Amniotic epithelial cell (primary cell): Measurements from ENCODE around the gene MSI2.

Source experiments
- DNase-seq: peaks from one replicate; pipeline ENCODE4 v3.0.0-alpha.2; 2010; ENCODE audit warnings: low read depth

Gene MSI2

DNA sequence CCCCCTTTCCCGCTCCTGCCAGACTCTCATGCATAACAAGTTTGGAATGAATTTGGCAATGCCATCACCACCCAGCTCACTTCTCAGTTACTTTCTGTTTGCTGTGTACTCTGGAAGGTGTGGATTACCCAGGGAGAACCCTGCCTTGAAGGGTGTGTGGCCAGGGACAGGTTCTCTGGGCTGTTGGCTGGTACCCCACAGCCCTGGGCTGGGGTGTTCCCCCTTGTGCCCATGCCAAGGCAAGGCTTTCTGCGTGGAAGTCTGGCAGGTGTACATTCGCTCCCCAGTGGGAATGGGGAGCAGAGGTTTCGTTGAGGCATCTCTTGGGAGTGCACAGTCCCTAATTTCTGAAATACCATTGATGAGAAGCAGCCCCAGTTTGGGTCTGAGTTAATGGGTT is 301.1 kb downstream of the MSI2 start:
- no peak for DNase-seq

DNA sequence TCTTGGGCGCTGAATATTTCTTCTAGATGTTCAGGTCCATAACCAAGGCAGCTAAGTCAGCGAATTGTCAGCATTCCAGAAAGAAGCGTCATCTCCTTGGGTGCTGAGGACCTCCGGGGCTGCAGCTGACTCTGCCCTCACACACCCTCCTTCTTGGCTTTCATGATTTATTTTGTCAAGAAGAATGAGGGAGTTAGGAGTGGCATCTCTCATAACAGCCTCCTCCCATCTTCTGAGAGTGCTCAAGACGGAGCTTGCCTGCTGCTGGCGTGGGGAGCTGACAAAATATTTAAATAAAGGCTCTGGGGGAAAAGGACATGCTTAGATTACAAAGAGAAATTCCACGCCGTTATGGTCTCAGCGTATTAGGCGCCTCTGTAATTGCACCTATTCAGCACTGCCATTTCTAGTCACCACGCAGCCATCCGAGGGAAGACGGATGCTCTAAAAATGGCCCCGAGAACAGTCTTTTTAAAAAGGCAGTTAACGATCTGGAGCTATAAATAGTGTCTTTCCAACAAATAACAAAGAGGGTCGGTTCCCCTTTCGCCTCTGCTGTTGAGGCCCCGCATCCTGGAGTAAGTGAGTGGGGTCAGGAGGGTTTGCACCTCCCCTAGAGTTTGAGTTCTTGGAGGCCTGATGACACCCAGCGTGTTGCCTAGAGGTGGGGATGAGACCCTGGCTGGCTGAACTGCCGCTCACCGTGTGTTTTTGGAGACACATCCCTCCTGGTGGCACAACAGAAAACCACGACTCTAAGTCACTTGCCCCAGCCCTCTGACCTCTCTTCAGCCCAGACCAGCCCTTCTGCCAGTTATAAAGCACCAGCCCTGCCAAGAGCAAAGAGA is 301.7 kb downstream of the MSI2 start:
- peak; percentile 89 for DNase-seq

DNA sequence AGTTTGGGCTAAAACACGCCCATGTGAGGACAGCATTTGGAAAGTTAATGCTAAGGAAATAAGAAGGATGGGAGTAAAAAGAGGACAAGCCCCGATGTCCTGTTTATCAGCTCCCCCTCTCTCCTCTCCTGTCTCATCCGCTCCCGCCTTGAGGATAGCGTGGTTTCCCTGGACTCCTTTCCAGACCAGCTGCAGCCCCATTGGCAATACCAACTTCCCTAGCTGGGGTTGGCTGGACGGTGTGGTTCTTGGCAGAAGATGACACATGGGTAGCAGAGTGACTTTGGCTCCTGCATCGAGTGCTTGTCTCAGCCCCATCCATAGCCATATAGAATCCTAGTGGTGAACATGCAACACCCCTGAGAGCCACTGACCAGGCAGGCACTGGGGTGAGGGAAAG is 302.9 kb downstream of the MSI2 start:
- no peak for DNase-seq

DNA sequence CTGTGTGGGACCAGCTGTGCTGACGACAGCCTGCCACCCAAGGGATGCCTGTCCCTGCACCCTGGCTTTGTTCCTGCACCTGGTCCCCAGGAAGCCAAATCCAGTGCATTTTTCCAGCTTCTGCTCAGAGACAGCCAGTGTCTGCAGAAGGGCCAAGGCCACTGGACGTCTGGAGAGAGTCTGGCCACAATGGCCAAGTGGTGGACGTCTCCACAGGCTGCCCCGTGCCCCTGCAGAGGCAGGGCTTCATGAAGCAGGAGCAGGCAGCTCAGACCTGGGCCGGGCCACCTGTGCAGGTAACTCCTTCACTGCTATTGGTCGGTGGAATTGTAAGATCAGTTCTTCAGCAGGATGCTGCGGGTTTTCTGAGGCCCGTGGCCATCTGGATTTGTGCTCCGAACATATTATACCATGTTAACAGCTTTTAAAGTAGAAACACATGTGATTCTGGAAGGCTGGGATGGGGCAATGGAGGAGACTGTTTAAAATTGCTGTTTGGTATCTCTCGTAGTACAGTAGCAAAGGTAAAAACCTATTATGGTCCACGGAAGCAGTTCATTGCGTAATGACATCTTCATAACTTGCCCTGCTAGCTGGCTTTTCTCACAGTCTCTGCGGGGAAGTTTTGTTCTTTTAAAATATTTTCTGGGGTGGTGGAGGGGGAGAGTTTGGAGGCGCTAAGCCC is 303.5 kb downstream of the MSI2 start:
- DNase-seq: peak; percentile 29

DNA sequence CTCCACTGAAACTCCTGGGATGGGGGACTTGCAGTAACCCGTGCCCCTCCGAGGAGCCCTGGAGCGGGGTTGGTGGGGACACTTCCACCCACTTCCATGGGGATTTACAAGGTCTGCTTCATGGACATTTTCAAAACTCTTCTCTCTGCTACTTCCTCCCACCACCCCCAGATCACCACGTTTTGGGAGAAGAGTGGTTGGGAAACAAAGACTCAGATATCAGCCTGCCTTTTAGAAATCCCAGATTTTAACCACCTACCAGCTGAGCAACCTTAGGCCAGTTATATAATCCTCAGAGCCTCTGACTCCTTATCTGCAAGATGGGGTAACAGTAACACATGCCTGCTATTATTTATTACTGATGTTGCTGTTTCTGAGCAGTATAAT is 304.0 kb downstream of the MSI2 start:
- DNase-seq: peak; percentile 23

DNA sequence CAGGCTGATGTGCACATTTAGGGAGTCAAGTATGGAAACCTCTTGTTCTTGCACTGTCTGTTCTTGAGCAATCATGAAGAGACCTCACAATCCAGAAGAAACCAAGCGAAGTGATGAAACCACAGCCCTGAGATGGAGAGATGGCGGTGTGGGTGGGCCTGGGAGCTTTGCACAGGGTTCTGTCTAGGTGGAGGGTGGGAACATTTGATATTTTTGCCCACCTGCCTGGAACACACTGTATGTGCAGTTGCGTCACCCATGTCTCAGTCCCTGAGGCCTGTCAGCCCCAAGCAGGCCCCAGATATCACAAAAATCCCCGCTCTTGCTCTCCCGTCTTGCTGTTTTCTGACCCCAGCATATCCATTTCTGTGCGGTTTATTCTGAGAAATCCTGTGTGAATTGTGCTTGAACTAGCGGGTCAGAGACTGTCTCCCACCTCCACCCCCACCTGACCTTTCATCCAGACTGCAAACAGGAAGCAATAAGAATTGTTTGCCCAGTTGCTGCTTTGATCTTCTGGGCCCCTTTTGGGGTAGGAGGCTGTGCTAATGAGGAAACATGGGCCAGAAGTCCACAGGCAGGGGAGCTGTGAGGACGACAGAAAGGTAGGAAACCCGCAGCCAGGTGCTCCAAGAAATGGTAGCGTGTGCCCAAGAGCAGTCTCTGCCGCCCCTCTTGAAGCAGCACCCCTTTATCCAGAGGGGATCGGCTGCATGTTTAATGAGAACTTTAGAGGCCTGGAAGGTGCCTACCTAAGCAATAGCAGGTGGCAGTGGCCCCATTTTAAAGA is 304.9 kb downstream of the MSI2 start:
- DNase-seq: peak; percentile 78

DNA sequence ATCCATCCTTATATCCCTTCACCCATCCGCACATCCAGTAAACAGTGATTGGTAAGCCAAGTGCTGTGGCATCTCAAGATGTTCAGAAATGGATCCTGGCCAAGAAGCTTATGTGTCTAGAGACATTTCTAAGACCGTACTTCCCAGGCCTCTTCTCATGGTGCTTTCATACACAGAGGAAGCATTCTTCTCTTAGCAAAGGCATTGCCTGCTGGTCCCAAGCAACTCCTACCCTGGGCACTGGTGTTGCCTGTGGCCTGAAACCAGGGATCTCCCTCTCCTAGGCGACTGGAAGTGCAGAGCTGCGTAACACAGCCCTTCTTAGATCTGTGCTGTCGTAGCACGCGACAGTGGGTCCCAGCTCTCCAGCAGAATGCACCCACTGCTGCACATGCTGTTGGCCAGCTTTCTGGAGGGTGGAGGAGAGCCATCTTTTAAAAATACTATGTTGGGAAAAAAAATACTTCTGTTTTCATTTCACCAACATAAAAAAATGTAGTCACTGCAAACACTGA is 305.9 kb downstream of the MSI2 start:
- DNase-seq: no peak

DNA sequence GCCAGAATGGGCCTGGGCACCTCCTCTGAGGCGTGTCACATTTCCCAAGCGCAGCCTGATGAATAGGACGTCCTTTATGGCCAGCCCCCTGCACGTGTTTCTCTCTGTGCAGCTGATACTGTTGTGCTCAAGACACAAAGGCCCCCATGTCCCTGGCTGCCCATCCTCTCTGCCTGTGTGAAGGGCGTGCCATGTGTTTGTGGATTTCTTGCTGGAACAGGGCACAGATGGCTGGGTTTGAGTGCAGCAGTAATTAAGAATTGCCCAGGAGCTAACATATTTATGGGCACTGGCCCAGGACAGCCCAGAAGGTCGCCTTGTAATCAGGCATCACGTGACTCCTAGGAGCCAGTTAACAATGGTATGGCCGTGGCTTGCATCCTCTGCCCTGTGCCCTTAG is 307.6 kb downstream of the MSI2 start:
- DNase-seq: no peak

DNA sequence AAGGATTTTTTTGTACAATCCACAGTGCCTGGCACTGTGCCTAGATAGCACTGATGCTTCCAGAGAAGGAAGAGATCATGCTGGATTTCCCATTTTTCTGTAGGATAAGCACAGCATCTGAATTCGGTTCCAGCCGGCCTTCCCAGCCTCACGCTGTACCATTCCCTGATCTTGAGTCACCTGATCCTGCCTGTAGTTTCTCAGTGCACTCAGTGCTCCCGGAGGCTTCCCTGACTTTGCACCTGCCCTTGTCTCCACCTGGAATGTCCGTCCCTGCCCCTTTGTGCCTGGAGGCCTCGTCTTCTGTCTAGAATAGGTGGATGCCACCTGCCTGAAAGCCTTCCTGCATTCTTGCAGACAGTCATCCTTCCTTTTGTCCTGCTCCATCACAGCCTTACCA is 308.9 kb downstream of the MSI2 start:
- no peak for DNase-seq

DNA sequence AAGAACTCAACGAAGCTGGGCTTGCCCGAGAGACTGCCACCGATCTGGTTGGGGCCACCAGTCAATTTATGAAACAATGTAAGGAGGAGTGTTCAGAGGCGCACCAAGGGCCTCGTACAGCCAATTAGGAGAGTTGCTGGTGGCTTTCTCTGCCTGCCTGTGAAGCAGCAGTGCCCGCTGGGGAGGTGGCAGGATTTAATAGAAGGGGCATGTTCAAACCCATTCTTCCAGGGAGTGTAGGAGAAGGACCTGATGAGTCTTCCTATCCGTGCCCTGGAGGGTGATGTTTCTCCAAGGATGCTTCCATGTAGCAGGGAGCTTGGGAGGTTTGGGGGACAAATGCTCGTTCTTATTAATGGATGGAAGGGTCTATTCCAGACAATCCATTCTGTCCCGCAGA is 310.4 kb downstream of the MSI2 start:
- DNase-seq: no peak

DNA sequence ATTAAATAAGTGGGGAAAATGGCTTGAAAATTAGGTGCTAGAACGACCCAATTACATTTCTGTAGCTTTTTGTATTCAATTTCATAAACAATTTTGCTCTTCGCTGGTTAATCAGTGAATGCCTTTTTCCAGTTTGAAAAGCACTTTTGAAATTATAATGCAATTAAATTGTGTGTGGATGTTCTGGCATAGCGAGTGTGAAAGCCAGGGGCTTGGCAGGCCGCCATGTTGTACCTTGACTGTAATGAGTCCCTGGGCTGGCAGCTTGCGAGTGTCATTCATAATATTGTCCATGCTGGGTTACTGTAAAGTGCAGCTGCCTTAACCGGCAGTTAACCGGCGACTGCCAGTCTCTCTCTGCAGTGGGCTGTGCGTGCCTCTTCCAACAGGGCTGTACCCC is 310.9 kb downstream of the MSI2 start:
- DNase-seq: no peak

DNA sequence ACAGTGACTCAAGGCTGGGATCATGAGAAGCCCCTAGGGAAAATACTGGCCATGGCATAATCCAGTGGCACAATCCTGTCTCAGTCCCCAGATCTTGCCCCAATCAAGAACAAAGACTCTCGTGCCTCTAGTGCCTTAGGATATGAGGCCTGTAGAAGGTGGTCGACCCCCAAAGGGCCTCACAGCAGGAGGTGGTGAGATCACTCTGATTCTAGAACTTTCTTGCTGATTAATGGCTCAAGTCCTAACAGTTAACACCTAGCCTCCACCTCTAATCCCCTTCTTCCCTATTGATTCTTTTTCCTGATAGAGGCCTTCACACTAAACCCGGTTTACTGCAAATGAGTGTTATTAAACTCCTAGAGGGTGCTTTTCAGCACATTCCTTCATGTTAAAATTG is 312.0 kb downstream of the MSI2 start:
- DNase-seq: no peak

DNA sequence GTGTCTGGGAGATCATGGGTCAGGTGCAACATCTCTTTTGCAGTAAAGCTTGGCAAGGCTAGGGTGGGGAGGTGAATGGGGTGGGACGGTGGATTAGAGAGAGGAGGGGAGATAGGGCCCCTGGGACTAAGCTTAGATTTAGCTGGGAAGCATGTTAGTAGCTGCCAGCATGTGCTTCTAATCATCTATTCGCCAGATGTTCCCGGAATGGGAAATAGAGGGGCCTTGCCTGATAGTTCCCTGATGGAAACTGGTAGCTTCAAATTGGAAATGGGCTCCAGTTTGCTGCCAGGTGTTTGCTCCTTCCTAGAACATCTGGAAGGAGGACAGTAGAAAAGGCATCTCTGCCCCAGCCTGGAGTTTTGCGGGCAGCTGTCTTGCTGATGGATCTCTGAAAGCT is 312.7 kb downstream of the MSI2 start:
- DNase-seq: no peak

DNA sequence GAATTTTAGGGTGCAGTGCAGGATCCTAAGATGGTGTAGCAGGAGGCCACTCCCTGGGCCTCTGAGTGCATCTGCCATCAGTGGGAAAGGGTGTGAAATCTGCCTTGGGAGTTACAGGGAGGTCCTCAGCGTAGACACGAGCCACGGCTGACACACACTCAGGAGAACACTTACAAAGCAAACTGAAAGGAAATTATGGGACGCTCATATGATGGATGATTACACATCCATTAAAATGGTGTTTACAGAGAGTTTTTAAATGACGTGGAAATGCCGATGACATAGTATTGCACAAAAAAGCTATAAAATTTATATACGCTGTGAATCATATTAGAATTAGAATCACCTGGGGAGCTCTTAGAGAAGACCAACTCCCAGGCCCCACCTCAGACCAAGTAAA is 313.5 kb downstream of the MSI2 start:
- DNase-seq: no peak

DNA sequence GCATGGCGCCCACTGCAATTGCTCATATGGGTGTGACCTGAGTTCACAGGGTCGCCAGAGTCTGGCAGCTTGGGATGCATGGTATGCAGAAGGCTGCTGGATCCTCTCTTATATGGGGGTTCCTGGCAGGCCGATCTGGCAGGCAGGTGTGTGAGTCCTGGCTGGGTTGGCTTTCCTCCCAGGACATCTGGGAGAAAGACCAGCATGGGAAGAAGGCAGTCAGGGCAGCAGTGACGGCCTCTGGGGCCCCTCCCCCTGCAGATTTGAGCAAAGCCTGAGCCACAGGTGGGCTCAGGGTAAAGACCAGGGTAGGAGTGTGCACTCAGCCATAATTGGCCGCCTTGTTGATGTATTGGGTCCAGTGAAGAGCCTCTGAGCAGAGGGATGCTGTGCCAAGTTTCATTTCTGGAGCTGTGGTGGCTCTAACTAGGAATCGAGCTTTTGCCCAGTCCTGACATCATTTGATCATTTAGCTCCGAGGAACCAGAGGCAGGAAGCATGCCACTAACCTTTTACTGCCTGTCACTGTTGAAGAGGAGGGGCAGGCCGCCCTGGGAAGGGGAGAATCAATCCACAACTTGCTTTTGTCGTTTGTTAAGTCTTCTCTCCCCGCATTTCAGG is 314.5 kb downstream of the MSI2 start:
- DNase-seq: no peak

DNA sequence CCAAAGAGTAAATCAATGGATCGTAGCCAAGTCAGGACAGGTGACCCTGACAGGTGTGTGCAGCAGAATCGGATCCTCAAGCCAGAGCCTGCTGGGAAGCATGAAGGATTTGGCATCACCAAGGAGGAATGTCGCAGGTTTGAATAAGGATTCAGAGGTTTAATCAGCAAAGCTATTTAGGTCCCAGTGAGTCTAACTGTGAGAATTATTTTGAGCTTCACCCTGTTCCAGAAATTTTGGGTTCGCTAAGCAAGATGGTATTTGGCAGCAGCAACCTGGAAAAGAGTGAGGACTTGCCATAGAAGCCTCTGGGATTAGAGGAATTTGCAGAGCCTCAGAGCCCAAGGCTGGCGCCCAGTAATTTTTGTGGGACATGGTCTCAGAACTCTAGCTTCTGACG is 315.7 kb downstream of the MSI2 start:
- DNase-seq: no peak

DNA sequence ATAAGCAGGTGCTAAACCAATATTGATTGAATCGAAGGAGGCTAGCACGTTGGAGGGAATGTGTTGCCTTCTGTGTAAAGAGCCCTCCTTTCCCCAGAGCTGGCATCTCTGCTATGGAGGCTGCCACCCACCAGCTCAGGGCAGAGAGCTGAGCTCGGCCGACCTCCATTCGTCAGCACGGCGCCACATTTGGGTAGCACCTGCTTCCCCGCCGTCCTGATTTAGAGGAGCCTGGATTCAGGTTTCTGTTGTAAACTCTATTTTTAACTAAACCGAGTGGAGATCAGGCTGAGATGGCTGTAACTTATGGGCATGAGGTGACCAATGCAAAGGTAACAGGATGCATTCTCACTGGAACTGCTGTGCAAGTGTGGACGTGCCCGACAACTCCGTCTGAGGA is 316.3 kb downstream of the MSI2 start:
- DNase-seq: no peak

DNA sequence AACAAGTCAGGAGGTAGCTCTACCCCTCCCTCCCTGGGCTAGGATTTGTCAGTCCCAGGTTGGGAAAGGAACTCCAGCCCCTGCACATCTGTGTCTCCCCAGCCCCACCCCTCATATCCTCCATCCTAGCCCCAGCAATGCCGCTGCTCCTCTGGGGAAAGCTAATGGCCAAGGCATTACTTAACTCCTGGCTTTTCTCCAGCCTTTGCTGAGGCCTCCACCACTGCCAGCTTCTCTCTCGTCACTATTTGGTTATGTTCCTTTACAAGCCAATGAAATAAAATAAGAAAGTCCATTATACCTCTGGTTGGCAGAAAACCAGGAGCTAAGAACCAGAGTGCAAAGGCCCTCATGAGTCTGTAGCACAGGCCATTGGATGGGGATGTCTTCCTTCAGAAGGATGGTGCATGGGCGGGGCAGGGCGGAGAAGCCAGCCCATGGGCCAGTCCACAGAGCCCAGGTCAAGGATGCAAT is 317.8 kb downstream of the MSI2 start:
- DNase-seq: peak; percentile 34

DNA sequence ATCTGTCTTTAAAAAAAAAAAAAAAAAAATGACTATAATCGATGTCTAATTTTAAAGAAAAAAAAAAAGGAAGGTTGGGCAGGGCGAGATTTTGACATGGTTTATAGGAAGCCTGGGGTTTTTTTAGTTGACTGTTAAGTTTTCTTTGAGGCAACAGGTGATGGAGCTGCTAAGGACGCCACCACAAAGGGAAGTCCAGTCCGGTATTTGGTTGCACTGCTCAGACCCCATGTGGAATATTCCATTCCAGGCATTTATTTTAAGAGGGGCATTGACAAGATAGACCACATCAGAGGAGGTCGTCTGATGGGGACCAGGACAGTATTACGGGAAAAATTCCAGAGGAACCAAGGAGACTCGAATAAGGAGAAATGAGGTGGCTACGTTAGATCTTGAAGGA is 320.4 kb downstream of the MSI2 start:
- DNase-seq: no peak

DNA sequence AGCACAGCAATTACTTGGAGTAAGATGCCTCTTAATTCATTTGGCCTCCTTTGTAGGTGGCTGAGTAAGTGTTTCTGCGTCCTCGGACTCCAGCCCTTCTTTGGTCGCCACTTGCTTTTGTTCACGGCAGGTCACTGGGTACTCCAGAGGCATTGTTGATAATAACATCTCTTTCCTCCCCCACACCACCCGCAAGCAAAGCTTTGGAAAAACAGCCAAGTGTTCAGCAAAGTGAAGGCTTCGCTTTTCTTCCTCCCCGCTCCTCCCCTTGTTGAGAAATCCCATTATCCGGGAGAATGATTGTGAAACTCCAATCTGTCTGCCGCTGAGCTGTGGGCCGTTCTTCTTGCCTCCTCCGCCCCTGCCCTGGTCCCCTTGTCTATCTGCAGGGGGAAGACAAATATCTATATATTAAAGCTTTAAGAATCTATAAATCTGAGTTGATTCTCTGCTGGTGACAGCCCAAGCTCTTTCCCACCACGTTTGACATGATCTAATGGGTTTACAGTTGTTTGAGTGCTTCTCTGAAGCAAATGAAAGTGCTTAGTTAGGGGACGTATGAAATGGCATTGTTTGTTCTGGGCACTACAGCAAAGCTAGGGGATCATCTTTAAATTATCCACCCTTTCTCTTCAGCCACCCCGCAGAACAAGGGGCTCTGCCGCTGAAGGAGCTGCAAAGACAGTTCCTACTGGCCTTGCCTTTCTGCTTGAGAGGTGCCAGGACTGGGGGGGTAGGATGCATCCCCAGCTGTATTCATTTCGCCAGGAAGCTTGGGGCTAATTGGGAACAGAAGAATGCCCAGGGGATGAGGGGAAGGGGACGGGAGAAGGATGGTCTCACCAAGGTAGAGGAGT is 321.7 kb downstream of the MSI2 start:
- DNase-seq: peak; percentile 95

DNA sequence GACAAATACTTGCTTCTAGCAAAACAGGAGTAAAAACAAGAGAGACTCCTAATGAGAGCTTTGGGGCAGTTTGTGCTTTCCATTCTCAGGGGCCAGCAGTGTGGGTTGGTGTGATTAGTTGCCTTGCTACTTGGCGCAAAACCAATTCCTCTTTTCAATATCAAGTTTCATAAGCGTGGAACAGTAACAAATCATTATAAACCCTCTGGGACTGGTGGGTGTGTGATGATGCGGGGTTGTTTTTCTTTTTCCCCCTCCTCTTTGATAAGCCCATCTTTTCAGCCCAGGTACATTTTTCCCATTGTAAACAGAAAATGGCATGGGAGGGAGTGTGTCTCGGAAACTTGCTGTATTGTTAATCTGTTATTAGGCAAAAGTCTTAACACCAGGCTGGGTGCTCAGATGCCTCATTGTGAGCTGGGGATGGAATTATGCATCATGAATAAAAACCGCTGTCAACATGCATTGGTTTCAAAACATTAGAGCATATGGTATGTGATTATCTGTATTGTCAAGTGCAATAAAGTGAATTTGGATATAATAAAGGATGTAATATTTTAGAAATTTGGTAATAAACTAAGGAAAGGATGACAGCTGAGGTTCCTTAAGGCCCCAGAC is 322.4 kb downstream of the MSI2 start:
- DNase-seq: peak; percentile 60
